GM11168 (cell line): Measurements from ENCODE around the gene LMNTD1.

Experiments used
- in situ Hi-C: fragments of 300-500 bp; cut with MboI; formaldehyde crosslinking; loops from one replicate; pipeline ENCODE4 v1.12.0; 2022; ENCODE audit warnings: low sequenced_read_pairs; ENCODE audit not compliant: unreplicated experiment

LMNTD1 gene

GRCh38 chr12:25556153-25556552 is 3.1 kb upstream of the LMNTD1 start:
- in situ Hi-C loops, result no loop called here

- in situ Hi-C loops, result no loop called here
Observed at GRCh38 chr12:25552681-25553080, 402 bp downstream of the LMNTD1 start.

GRCh38 chr12:25550186-25550585 is 2.9 kb downstream of the LMNTD1 start:
- in situ Hi-C loops, result no loop called here

- in situ Hi-C loops, result no loop called here
Observed at GRCh38 chr12:25549120-25549519, 4.0 kb downstream of the LMNTD1 start.

- in situ Hi-C loops, result no loop called here
Observed at GRCh38 chr12:25546318-25546717, 6.8 kb downstream of the LMNTD1 start.

- in situ Hi-C loops, result no loop called here
Observed at GRCh38 chr12:25533150-25533549, 19.9 kb downstream of the LMNTD1 start.

- in situ Hi-C loops, result no loop called here
Observed at GRCh38 chr12:25531502-25532052, 21.5 kb downstream of the LMNTD1 start.

GRCh38 chr12:25529738-25530137 is 23.3 kb downstream of the LMNTD1 start:
- in situ Hi-C loops, result no loop called here

GRCh38 chr12:25526778-25527177 is 26.3 kb downstream of the LMNTD1 start:
- in situ Hi-C loops, result no loop called here

- in situ Hi-C loops, result no loop called here
Observed at GRCh38 chr12:25524366-25524765, 28.7 kb downstream of the LMNTD1 start.

GRCh38 chr12:25521625-25522256 is 31.3 kb downstream of the LMNTD1 start:
- in situ Hi-C loops, result no loop called here

- in situ Hi-C loops, result no loop called here
Observed at GRCh38 chr12:25518512-25518911, 34.6 kb downstream of the LMNTD1 start.

- in situ Hi-C loops, result no loop called here
Observed at GRCh38 chr12:25504744-25505143, 48.3 kb downstream of the LMNTD1 start.

GRCh38 chr12:25503666-25504065 is 49.4 kb downstream of the LMNTD1 start:
- in situ Hi-C loops, result no loop called here

GRCh38 chr12:25502596-25502995 is 50.5 kb downstream of the LMNTD1 start:
- in situ Hi-C loops, result no loop called here

GRCh38 chr12:25502118-25502517 is 51.0 kb downstream of the LMNTD1 start:
- in situ Hi-C loops, result no loop called here

- in situ Hi-C loops, result no loop called here
Observed at GRCh38 chr12:25501549-25501948, 51.5 kb downstream of the LMNTD1 start.

- in situ Hi-C loops, result no loop called here
Observed at GRCh38 chr12:25500651-25501050, 52.4 kb downstream of the LMNTD1 start.

- in situ Hi-C loops, result no loop called here
Observed at GRCh38 chr12:25497021-25497420, 56.1 kb downstream of the LMNTD1 start.

- in situ Hi-C loops, result no loop called here
Observed at GRCh38 chr12:25496098-25496587, 56.9 kb downstream of the LMNTD1 start.

GRCh38 chr12:25495331-25496097 is 57.6 kb downstream of the LMNTD1 start:
- in situ Hi-C loops, result no loop called here
